NOMO-1 (cell line): Measurements from ENCODE around the gene KDM4F.
"Not testable (repeated sequence)": the region's sequence is repeated elsewhere in the genome, so short reads cannot be mapped to it uniquely, and the experiment has no call there.

Source experiments
- DNase-seq, 2 experiments: peaks; one replicate each; lab custom pipeline; 2025; ENCODE audit not compliant: unreplicated experiment in 2 of 2; lab: John Stamatoyannopoulos, UW

KDM4F gene

GRCh38 chr11:95049122-95049521 lies at the start of gene KDM4F:
Gene KDM4F, plus strand, starts transcription at chr11:95049422.
- not testable (repeated sequence) for DNase-seq

GRCh38 chr11:95003716-95004115 lies 45.5 kb upstream of the KDM4F start:
- DNase-seq, result no peak

GRCh38 chr11:95005642-95006041 lies 43.6 kb upstream of the KDM4F start:
- DNase-seq, result no peak

GRCh38 chr11:95011376-95011775 lies 37.8 kb upstream of the KDM4F start:
- DNase-seq, result no peak

- DNase-seq, result no peak
Measured at GRCh38 chr11:95014184-95014821, 34.9 kb upstream of the KDM4F start.

- no peak for DNase-seq
Measured at GRCh38 chr11:95016139-95016538, 33.1 kb upstream of the KDM4F start.

- DNase-seq, result not testable (repeated sequence)
Measured at GRCh38 chr11:95021468-95021867, 27.8 kb upstream of the KDM4F start.

GRCh38 chr11:95024958-95025357 lies 24.3 kb upstream of the KDM4F start, which contains the start of gene KDM4E:
Gene KDM4E, plus strand, starts transcription at chr11:95025258. Its CDS starts 300 bp downstream, at chr11:95025558.
- DNase-seq, result no peak

- not testable (repeated sequence) for DNase-seq
Measured at GRCh38 chr11:95025594-95025993, 23.6 kb upstream of the KDM4F start.

GRCh38 chr11:95028357-95028756 lies 20.9 kb upstream of the KDM4F start:
- no peak for DNase-seq

GRCh38 chr11:95033051-95033450 lies 16.2 kb upstream of the KDM4F start:
- DNase-seq, result no peak

GRCh38 chr11:95035316-95035715 lies 13.9 kb upstream of the KDM4F start:
- DNase-seq, result no peak

- DNase-seq, result not testable (repeated sequence)
Measured at GRCh38 chr11:95037356-95038035, 11.7 kb upstream of the KDM4F start.

GRCh38 chr11:95042239-95042638 lies 7.0 kb upstream of the KDM4F start:
- DNase-seq, result no peak

- no peak for DNase-seq
Measured at GRCh38 chr11:95042906-95043305, 6.3 kb upstream of the KDM4F start.

- DNase-seq, result no peak
Measured at GRCh38 chr11:95044010-95044409, 5.2 kb upstream of the KDM4F start.

GRCh38 chr11:95045812-95046211 lies 3.4 kb upstream of the KDM4F start:
- no peak for DNase-seq

GRCh38 chr11:95050595-95051202 lies 1.5 kb downstream of the KDM4F start:
- DNase-seq, result no peak

GRCh38 chr11:95054356-95054755 lies 5.1 kb downstream of the KDM4F start:
- no peak for DNase-seq

GRCh38 chr11:95055283-95055897 lies 6.2 kb downstream of the KDM4F start:
- no peak for DNase-seq

GRCh38 chr11:95057959-95058358 lies 8.7 kb downstream of the KDM4F start:
- DNase-seq, result no peak

GRCh38 chr11:95058621-95059020 lies 9.4 kb downstream of the KDM4F start:
- no peak for DNase-seq
